Ovary (tissue), 3 donors: Measurements from ENCODE around the gene NWD2.

Source experiments
- CTCF ChIP-seq, 3 donors: fragments of 450-650 bp in 2 of 3; fragments of 200-600 bp in 1 of 3; IDR thresholded peaks; one replicate each; pipeline versions ENCODE4 v1.5.1 to v1.8.0; 2016 to 2022; ENCODE audit warnings: antibody characterized with exemption in 3 of 3, mild to moderate bottlenecking in 1 of 3
- EP300 ChIP-seq: sonication (generic); formaldehyde crosslinking; IDR thresholded peaks from one replicate; pipeline ENCODE4 v1.6.1; 2017; ENCODE audit warnings: antibody characterized with exemption
- POLR2A ChIP-seq: fragments of 450-650 bp; IDR thresholded peaks from one replicate; pipeline ENCODE4 v1.6.1; 2017; ENCODE audit warnings: antibody characterized with exemption, mild to moderate bottlenecking, moderate library complexity
- donor health status: DM: no; HTN: no; CAD: no.

- TF ChIP-seq CTCF (IDR thresholded peaks at IDR 0.05) (no peak), POLR2A (no peak), EP300 (no peak)
Observed at GRCh38 chr4:37483610-37484009, 239.1 kb downstream of the NWD2 start.
